HL-60/S4 (cell line): ENCODE data around the gene KLHL6.
"Not testable (repeated sequence)": the region's sequence is repeated elsewhere in the genome, so short reads cannot be mapped to it uniquely, and the experiment has no call there.

Source experiments
- in situ Hi-C: fragments of 300-500 bp; cut with MboI; formaldehyde crosslinking; loops from 2 replicates; pipeline ENCODE4 v1.14.3; 2022; ENCODE audit warnings: low sequenced_read_pairs

The KLHL6 gene

GRCh38 chr3:183489455-183490210 lies 65.9 kb downstream of the KLHL6 start:
- in situ Hi-C loops, result no loop called here

- in situ Hi-C loops, result no loop called here
Measured at GRCh38 chr3:183488343-183488742, 67.2 kb downstream of the KLHL6 start.

- in situ Hi-C loops, result no loop called here
Measured at GRCh38 chr3:183487896-183488295, 67.6 kb downstream of the KLHL6 start.

- in situ Hi-C loops, result no loop called here
Measured at GRCh38 chr3:183487016-183487415, 68.5 kb downstream of the KLHL6 start.

- in situ Hi-C loops, result no loop called here
Measured at GRCh38 chr3:183486472-183486871, 69.0 kb downstream of the KLHL6 start.

GRCh38 chr3:183485585-183485984 lies 69.9 kb downstream of the KLHL6 start:
- in situ Hi-C loops, result no loop called here

GRCh38 chr3:183485093-183485492 lies 70.4 kb downstream of the KLHL6 start:
- in situ Hi-C loops, result no loop called here

GRCh38 chr3:183484431-183485075 lies 71.0 kb downstream of the KLHL6 start:
- in situ Hi-C loops, result no loop called here

- in situ Hi-C loops, result no loop called here
Measured at GRCh38 chr3:183481582-183481981, 73.9 kb downstream of the KLHL6 start.

- in situ Hi-C loops, result no loop called here
Measured at GRCh38 chr3:183478501-183478900, 77.0 kb downstream of the KLHL6 start.

GRCh38 chr3:183477801-183478456 lies 77.6 kb downstream of the KLHL6 start:
- in situ Hi-C loops, result no loop called here

GRCh38 chr3:183475764-183476162 lies 79.7 kb downstream of the KLHL6 start:
- in situ Hi-C loops, result not testable (repeated sequence)

GRCh38 chr3:183475016-183475763 lies 80.3 kb downstream of the KLHL6 start:
- in situ Hi-C loops, result no loop called here

- in situ Hi-C loops, result loop anchor here (25.0 kb wide), 2 partner anchors 413 to 813 kb away; partner anchors contain the start of genes ECE2, PARL and PSMD2
Measured at GRCh38 chr3:183473969-183474368, 81.5 kb downstream of the KLHL6 start.

GRCh38 chr3:183472155-183472554 lies 83.4 kb downstream of the KLHL6 start:
- in situ Hi-C loops, result loop anchor here (25.0 kb wide), 2 partner anchors 415 to 815 kb away; partner anchors contain the start of genes ECE2, PARL and PSMD2

GRCh38 chr3:183468424-183468823 lies 87.1 kb downstream of the KLHL6 start:
- in situ Hi-C loops, result loop anchor here (5.0 to 25.0 kb wide), 3 partner anchors 299 to 819 kb away; partner anchors contain the start of genes ECE2, PARL and PSMD2

GRCh38 chr3:183466575-183466974 lies 88.9 kb downstream of the KLHL6 start:
- in situ Hi-C loops, result loop anchor here (5.0 to 25.0 kb wide), 3 partner anchors 301 to 821 kb away; partner anchors contain the start of genes ECE2, PARL and PSMD2

- in situ Hi-C loops, result loop anchor here (5.0 to 25.0 kb wide), 3 partner anchors 302 to 822 kb away; partner anchors contain the start of genes ECE2, PARL and PSMD2
Measured at GRCh38 chr3:183465710-183466109, 89.8 kb downstream of the KLHL6 start.

GRCh38 chr3:183464480-183464879 lies 91.0 kb downstream of the KLHL6 start:
- in situ Hi-C loops, result loop anchor here (25.0 kb wide), 2 partner anchors 423 to 823 kb away; partner anchors contain the start of genes ECE2, PARL and PSMD2
